ENCODE data around the gene KIF18A.

The KIF18A gene

GRCh38 chr11:28054821-28055220 is 53.1 kb downstream of the KIF18A start:
- Histone ChIP-seq H2AFZ (ENCODE audit: low read length) (no peak overlapping the region), H3K36me3 (replicated peaks; ENCODE audit: insufficient read depth, low read length) (0 out of 2 replicates have a peak, but pooled peaks cover 4% of the 10 kb centered on the region), H3K4me1 (ENCODE audit: low read length) (peaks cover 7% of the 10 kb centered on the region), H3K9me3 (replicated peaks; ENCODE audit: insufficient read depth, low read length) (no peaks in the 10 kb centered on the region), H3K9me2 (replicated peaks; ENCODE audit: insufficient read depth, low read length) (no peaks in the 10 kb centered on the region), H3F3A (ENCODE audit: insufficient read depth, low read length) (no peaks in the 10 kb centered on the region), H3K4me2 (ENCODE audit: low read depth, low read length) (no peak overlapping the region), H3K27me3 (replicated peaks; ENCODE audit: insufficient read depth, low read length) (no peaks in the 10 kb centered on the region), H4K20me1 (ENCODE audit: insufficient read depth, low read length) (no peaks in the 10 kb centered on the region), H3K9ac (ENCODE audit: low read length) (no peak overlapping the region), H3K27ac (ENCODE audit: low read length) (no peak overlapping the region), H3K4me3 (ENCODE audit: low read length) (no peak overlapping the region), H3K79me2 (ENCODE audit: low read length) (no peaks in the 10 kb centered on the region)
- no peak for DNase-seq
- TF ChIP-seq EZH2 (optimal IDR thresholded peaks at IDR 0.05; ENCODE audit: low read depth, low read length) = no peak
- TF ChIP-seq CTCF (IDR thresholded peaks at IDR 0.05; ENCODE audit: low read length) = no peak

- Histone ChIP-seq H3K9me2 (replicated peaks; ENCODE audit: insufficient read depth, low read length) (no peaks in the 10 kb centered on the region), H3F3A (ENCODE audit: insufficient read depth, low read length) (no peaks in the 10 kb centered on the region), H3K4me3 (ENCODE audit: low read length) (no peak overlapping the region), H3K27me3 (replicated peaks; ENCODE audit: insufficient read depth, low read length) (no peaks in the 10 kb centered on the region), H4K20me1 (ENCODE audit: insufficient read depth, low read length) (no peaks in the 10 kb centered on the region), H3K36me3 (replicated peaks; ENCODE audit: insufficient read depth, low read length) (no peaks in the 10 kb centered on the region), H3K4me1 (ENCODE audit: low read length) (peaks cover 7% of the 10 kb centered on the region), H3K4me2 (ENCODE audit: low read depth, low read length) (no peak overlapping the region), H3K9me3 (replicated peaks; ENCODE audit: insufficient read depth, low read length) (no peaks in the 10 kb centered on the region), H3K27ac (ENCODE audit: low read length) (no peak overlapping the region), H2AFZ (ENCODE audit: low read length) (no peak overlapping the region), H3K79me2 (ENCODE audit: low read length) (no peaks in the 10 kb centered on the region; the same call in 1 of the 2 replicates), H3K9ac (ENCODE audit: low read length) (no peak overlapping the region)
- DNase-seq = no peak
- TF ChIP-seq EZH2 (optimal IDR thresholded peaks at IDR 0.05; ENCODE audit: low read depth, low read length) = no peak
- TF ChIP-seq EZH2phosphoT487 (IDR thresholded peaks at IDR 0.05; ENCODE audit: low read length) = no peak
- no peak for TF ChIP-seq CTCF (IDR thresholded peaks at IDR 0.05; ENCODE audit: low read length)
These were observed 58.4 kb downstream of the KIF18A start for GRCh38 chr11:28049338-28050216.

- Histone ChIP-seq H4K20me1 (ENCODE audit: insufficient read depth, low read length) (no peaks in the 10 kb centered on the region), H3K9ac (ENCODE audit: low read length) (no peak overlapping the region), H3K9me2 (replicated peaks; ENCODE audit: insufficient read depth, low read length) (no peaks in the 10 kb centered on the region), H3K4me3 (ENCODE audit: low read length) (no peak overlapping the region), H3K27me3 (replicated peaks; ENCODE audit: insufficient read depth, low read length) (no peaks in the 10 kb centered on the region), H3K4me2 (ENCODE audit: low read depth, low read length) (no peak overlapping the region), H3K27ac (ENCODE audit: low read length) (no peak overlapping the region), H3K79me2 (ENCODE audit: low read length) (no peaks in the 10 kb centered on the region; the same call in 1 of the 2 replicates), H3K9me3 (replicated peaks; ENCODE audit: insufficient read depth, low read length) (no peaks in the 10 kb centered on the region), H3K36me3 (replicated peaks; ENCODE audit: insufficient read depth, low read length) (no peaks in the 10 kb centered on the region), H3K4me1 (ENCODE audit: low read length) (peaks cover 7% of the 10 kb centered on the region), H2AFZ (ENCODE audit: low read length) (no peak overlapping the region), H3F3A (ENCODE audit: insufficient read depth, low read length) (no peaks in the 10 kb centered on the region)
- DNase-seq = no peak
- TF ChIP-seq EZH2 (optimal IDR thresholded peaks at IDR 0.05; ENCODE audit: low read depth, low read length) (no peak), EZH2phosphoT487 (IDR thresholded peaks at IDR 0.05; ENCODE audit: low read length) (no peak), CTCF (IDR thresholded peaks at IDR 0.05; ENCODE audit: low read length) (no peak)
These were observed 59.1 kb downstream of the KIF18A start for GRCh38 chr11:28048812-28049211.

Data from MM.1S (cell line).